ENCODE data around the gene VNN1. TPM values are rescaled to one million over a fixed set of nuclear protein-coding genes. Genes with fewer than 3 reads are reported as not detected.

The VNN1 gene
- total and polyA plus RNA-seq, 4 experiments from 2014 or later = 0.11 TPM; not detected in 3

- Mint-ChIP-seq H3K36me3 (peaks cover 11 to 18% of the 10 kb centered on the region in 2 donors), H3K4me3 (peak overlapping the region in 5 of 8 donors; percentile 51 to 73 (median 56)), H3K4me1 (peaks cover 13 to 29% (median 23%) of the 10 kb centered on the region in 4 donors), H3K9me3 (peaks cover 0 to 2% (median 0%) of the 10 kb centered on the region in 8 donors), H3K27ac (peak overlapping the region in 4 of 7 donors; percentile 9 to 78 (median 52)), H3K27me3 (peaks cover 0 to 1% of the 10 kb centered on the region in 2 donors)
- Histone ChIP-seq H3K27ac (ENCODE audit: low read depth, low read length) (no peak overlapping the region), H3K9me3 (ENCODE audit: control insufficient read depth in 1 of 2, low read length in 2 of 2) (no peaks in the 10 kb centered on the region), H3K27me3 (ENCODE audit: insufficient read depth, low read length) (no peaks in the 10 kb centered on the region), H3K4me3 (ENCODE audit: low read length in 2 of 2) (no peak overlapping the region), H3K4me1 (ENCODE audit: insufficient read depth, low read length) (peaks cover 26% of the 10 kb centered on the region), H3K36me3 (ENCODE audit: insufficient read depth, low read length) (no peaks in the 10 kb centered on the region)
- ChIA-PET POLR2A (ENCODE audit: partially characterized antibody) (interaction anchor here (1.0 kb wide), 1 partner anchor 64 kb away, joined by 3 read pairs; no protein-coding TSS in a partner anchor), CTCF (ENCODE audit: partially characterized antibody) (interaction anchor here (0.9 to 1.4 kb wide), 2 partner anchors 47 to 82 kb away, joined by 4 to 5 read pairs; partner anchors contain the start of gene SLC18B1)
- intact Hi-C loops (cut with micrococcal nuclease) = no loop called here
- no peak for DNase-seq
Measured at GRCh38 chr6:132751306-132751705, 37.5 kb upstream of the VNN1 start.

GRCh38 chr6:132750455-132751248 lies 36.8 kb upstream of the VNN1 start:
- Mint-ChIP-seq H3K36me3 (peaks cover 12 to 18% of the 10 kb centered on the region in 2 donors), H3K27ac (peak overlapping the region in 2 of 7 donors; percentile 69 to 78), H3K27me3 (peaks cover 0 to under 1% of the 10 kb centered on the region in 2 donors), H3K4me1 (peaks cover 13 to 29% (median 23%) of the 10 kb centered on the region in 4 donors), H3K9me3 (peaks cover 0 to 2% (median 0%) of the 10 kb centered on the region in 8 donors), H3K4me3 (peak overlapping the region in 6 of 8 donors; percentile 37 to 73 (median 52))
- intact Hi-C loops (cut with micrococcal nuclease) = no loop called here
- POLR2A ChIA-PET (ENCODE audit: partially characterized antibody) = interaction anchor here (1.0 kb wide), 1 partner anchor 64 kb away, joined by 3 read pairs; no protein-coding TSS in a partner anchor
- Histone ChIP-seq H3K4me3 (ENCODE audit: low read length in 2 of 2) (no peak overlapping the region), H3K27ac (ENCODE audit: low read depth, low read length) (no peak overlapping the region), H3K27me3 (ENCODE audit: insufficient read depth, low read length) (no peaks in the 10 kb centered on the region), H3K36me3 (ENCODE audit: insufficient read depth, low read length) (no peaks in the 10 kb centered on the region), H3K4me1 (ENCODE audit: insufficient read depth, low read length) (peaks cover 26% of the 10 kb centered on the region), H3K9me3 (ENCODE audit: control insufficient read depth in 1 of 2, low read length in 2 of 2) (no peaks in the 10 kb centered on the region)
- DNase-seq = no peak
- CTCF ChIA-PET (ENCODE audit: partially characterized antibody) = interaction anchor here (0.9 to 1.7 kb wide), 4 partner anchors 10 to 81 kb away, joined by 3 to 5 read pairs (median 4); partner anchors contain the start of gene SLC18B1

GRCh38 chr6:132749111-132749510 lies 35.3 kb upstream of the VNN1 start:
- no peaks in the 10 kb centered on the region for H3K27me3 ChIP-seq (ENCODE audit: insufficient read depth, low read length)
- no peaks in the 10 kb centered on the region for H3K36me3 ChIP-seq (ENCODE audit: insufficient read depth, low read length)
- H3K4me1 Mint-ChIP-seq = peaks cover 16 to 29% (median 23%) of the 10 kb centered on the region in 4 donors
- no peak for DNase-seq
- H3K4me3 ChIP-seq (ENCODE audit: low read length in 2 of 2) = no peak overlapping the region
- H3K9me3 Mint-ChIP-seq = peaks cover 0 to 2% (median 0%) of the 10 kb centered on the region in 8 donors
- peaks cover 26% of the 10 kb centered on the region for H3K4me1 ChIP-seq (ENCODE audit: insufficient read depth, low read length)
- intact Hi-C loops (cut with micrococcal nuclease) = no loop called here
- peak overlapping the region in 3 of 8 donors; percentile 3 to 42 (median 26) for H3K4me3 Mint-ChIP-seq
- no peak overlapping the region for H3K27ac ChIP-seq (ENCODE audit: low read depth, low read length)
- H3K27ac Mint-ChIP-seq = peak overlapping the region in 4 of 7 donors; percentile 7 to 68 (median 15)
- H3K9me3 ChIP-seq (ENCODE audit: control insufficient read depth in 1 of 2, low read length in 2 of 2) = no peaks in the 10 kb centered on the region
- ChIA-PET POLR2A (ENCODE audit: partially characterized antibody) (interaction anchor here (1.2 to 1.8 kb wide), 2 partner anchors 17 to 66 kb away, joined by 4 to 12 read pairs; partner anchors contain the start of gene RPS12), CTCF (ENCODE audit: partially characterized antibody) (interaction anchor here (0.8 to 1.7 kb wide), 2 partner anchors 9 to 80 kb away, joined by 3 to 4 read pairs; no protein-coding TSS in a partner anchor)
- H3K36me3 Mint-ChIP-seq = peaks cover 19 to 27% of the 10 kb centered on the region in 2 donors
- H3K27me3 Mint-ChIP-seq = no peaks in the 10 kb centered on the region

- Mint-ChIP-seq H3K4me3 (no peak overlapping the region), H3K36me3 (peaks cover 22 to 32% of the 10 kb centered on the region in 2 donors), H3K27ac (no peak overlapping the region), H3K9me3 (peaks cover 0 to 2% (median 0%) of the 10 kb centered on the region in 8 donors), H3K4me1 (peaks cover 16 to 29% (median 23%) of the 10 kb centered on the region in 4 donors), H3K27me3 (no peaks in the 10 kb centered on the region)
- ChIA-PET CTCF (ENCODE audit: partially characterized antibody) (interaction anchor here (0.7 to 0.8 kb wide), 2 partner anchors 50 to 80 kb away, joined by 3 read pairs; partner anchors contain the start of gene SLC18B1), POLR2A (ENCODE audit: partially characterized antibody) (interaction anchor here (1.2 to 1.8 kb wide), 2 partner anchors 18 to 66 kb away, joined by 4 to 12 read pairs; partner anchors contain the start of gene RPS12)
- H3K36me3 ChIP-seq (ENCODE audit: insufficient read depth, low read length) = no peaks in the 10 kb centered on the region
- no peaks in the 10 kb centered on the region for H3K27me3 ChIP-seq (ENCODE audit: insufficient read depth, low read length)
- no peak overlapping the region for H3K4me3 ChIP-seq (ENCODE audit: low read length in 2 of 2)
- H3K9me3 ChIP-seq (ENCODE audit: control insufficient read depth in 1 of 2, low read length in 2 of 2) = no peaks in the 10 kb centered on the region
- H3K27ac ChIP-seq (ENCODE audit: low read depth, low read length) = no peak overlapping the region
- intact Hi-C loops (cut with micrococcal nuclease) = no loop called here
- no peak for DNase-seq
- H3K4me1 ChIP-seq (ENCODE audit: insufficient read depth, low read length) = peaks cover 26% of the 10 kb centered on the region
Measured at GRCh38 chr6:132748446-132748845, 34.6 kb upstream of the VNN1 start.

GRCh38 chr6:132746048-132746447 lies 32.2 kb upstream of the VNN1 start:
- no peaks in the 10 kb centered on the region for H3K27me3 Mint-ChIP-seq
- Histone ChIP-seq H3K4me1 (ENCODE audit: insufficient read depth, low read length) (peaks cover 17% of the 10 kb centered on the region), H3K9me3 (ENCODE audit: control insufficient read depth in 1 of 2, low read length in 2 of 2) (no peaks in the 10 kb centered on the region), H3K27me3 (ENCODE audit: insufficient read depth, low read length) (no peaks in the 10 kb centered on the region), H3K27ac (ENCODE audit: low read depth, low read length) (no peak overlapping the region), H3K36me3 (ENCODE audit: insufficient read depth, low read length) (no peaks in the 10 kb centered on the region), H3K4me3 (ENCODE audit: low read length in 2 of 2) (no peak overlapping the region)
- peaks cover 0 to 7% (median 1%) of the 10 kb centered on the region in 8 donors for H3K9me3 Mint-ChIP-seq
- H3K27ac Mint-ChIP-seq = no peak overlapping the region
- intact Hi-C loops (cut with micrococcal nuclease) = no loop called here
- H3K4me3 Mint-ChIP-seq = no peak overlapping the region
- peaks cover 10 to 21% (median 17%) of the 10 kb centered on the region in 4 donors for H3K4me1 Mint-ChIP-seq
- H3K36me3 Mint-ChIP-seq = peaks cover 17 to 40% of the 10 kb centered on the region in 2 donors
- CTCF ChIA-PET (ENCODE audit: partially characterized antibody) = no interaction called here
- POLR2A ChIA-PET (ENCODE audit: partially characterized antibody) = no interaction called here
- DNase-seq = no peak

- H3K9me3 Mint-ChIP-seq = peaks cover 0 to 16% (median 8%) of the 10 kb centered on the region in 8 donors
- DNase-seq = no peak
- Histone ChIP-seq H3K27ac (ENCODE audit: low read depth, low read length) (no peak overlapping the region), H3K9me3 (ENCODE audit: control insufficient read depth in 1 of 2, low read length in 2 of 2) (no peaks in the 10 kb centered on the region), H3K36me3 (ENCODE audit: insufficient read depth, low read length) (no peaks in the 10 kb centered on the region), H3K4me3 (ENCODE audit: low read length in 2 of 2) (no peak overlapping the region), H3K27me3 (ENCODE audit: insufficient read depth, low read length) (no peaks in the 10 kb centered on the region), H3K4me1 (ENCODE audit: insufficient read depth, low read length) (no peaks in the 10 kb centered on the region)
- CTCF ChIA-PET (ENCODE audit: partially characterized antibody) = no interaction called here
- H3K27ac Mint-ChIP-seq = no peak overlapping the region
- H3K4me3 Mint-ChIP-seq = no peak overlapping the region
- intact Hi-C loops (cut with micrococcal nuclease) = no loop called here
- H3K36me3 Mint-ChIP-seq = peaks cover 15 to 41% of the 10 kb centered on the region in 2 donors
- peaks cover 1 to 2% of the 10 kb centered on the region in 2 donors for H3K27me3 Mint-ChIP-seq
- H3K4me1 Mint-ChIP-seq = peaks cover 0 to 2% (median 0%) of the 10 kb centered on the region in 4 donors
- POLR2A ChIA-PET (ENCODE audit: partially characterized antibody) = no interaction called here
Measured at GRCh38 chr6:132742495-132742894, 28.6 kb upstream of the VNN1 start.

- no peak for DNase-seq
- Mint-ChIP-seq H3K27ac (peak overlapping the region in 1 of 7 donors; percentile 6), H3K36me3 (peaks cover 15 to 35% of the 10 kb centered on the region in 2 donors), H3K9me3 (peaks cover 0 to 16% (median 8%) of the 10 kb centered on the region in 8 donors), H3K4me1 (peaks cover 0 to 11% (median 8%) of the 10 kb centered on the region in 4 donors), H3K4me3 (no peak overlapping the region), H3K27me3 (peaks cover 1 to 2% of the 10 kb centered on the region in 2 donors)
- no peaks in the 10 kb centered on the region for H3K4me1 ChIP-seq (ENCODE audit: insufficient read depth, low read length)
- ChIA-PET CTCF (ENCODE audit: partially characterized antibody) (interaction anchor here (1.5 kb wide), 1 partner anchor 9 kb away, joined by 4 read pairs; no protein-coding TSS in a partner anchor), POLR2A (ENCODE audit: partially characterized antibody) (no interaction called here)
- H3K27me3 ChIP-seq (ENCODE audit: insufficient read depth, low read length) = no peaks in the 10 kb centered on the region
- no peaks in the 10 kb centered on the region for H3K9me3 ChIP-seq (ENCODE audit: control insufficient read depth in 1 of 2, low read length in 2 of 2)
- no peaks in the 10 kb centered on the region for H3K36me3 ChIP-seq (ENCODE audit: insufficient read depth, low read length)
- H3K27ac ChIP-seq (ENCODE audit: low read depth, low read length) = no peak overlapping the region
- H3K4me3 ChIP-seq (ENCODE audit: low read length in 2 of 2) = no peak overlapping the region
- intact Hi-C loops (cut with micrococcal nuclease) = no loop called here
Measured at GRCh38 chr6:132741281-132741680, 27.4 kb upstream of the VNN1 start.

All from CD4-positive, alpha-beta memory T cell (primary cell).